ENCODE measurements around the gene TMEM37. TPM values are rescaled to one million over a fixed set of nuclear protein-coding genes. Genes with fewer than 3 reads are reported as not detected.

Gene TMEM37
- total RNA-seq, 1 experiment from 2014 or later = 4.2 TPM

DNA sequence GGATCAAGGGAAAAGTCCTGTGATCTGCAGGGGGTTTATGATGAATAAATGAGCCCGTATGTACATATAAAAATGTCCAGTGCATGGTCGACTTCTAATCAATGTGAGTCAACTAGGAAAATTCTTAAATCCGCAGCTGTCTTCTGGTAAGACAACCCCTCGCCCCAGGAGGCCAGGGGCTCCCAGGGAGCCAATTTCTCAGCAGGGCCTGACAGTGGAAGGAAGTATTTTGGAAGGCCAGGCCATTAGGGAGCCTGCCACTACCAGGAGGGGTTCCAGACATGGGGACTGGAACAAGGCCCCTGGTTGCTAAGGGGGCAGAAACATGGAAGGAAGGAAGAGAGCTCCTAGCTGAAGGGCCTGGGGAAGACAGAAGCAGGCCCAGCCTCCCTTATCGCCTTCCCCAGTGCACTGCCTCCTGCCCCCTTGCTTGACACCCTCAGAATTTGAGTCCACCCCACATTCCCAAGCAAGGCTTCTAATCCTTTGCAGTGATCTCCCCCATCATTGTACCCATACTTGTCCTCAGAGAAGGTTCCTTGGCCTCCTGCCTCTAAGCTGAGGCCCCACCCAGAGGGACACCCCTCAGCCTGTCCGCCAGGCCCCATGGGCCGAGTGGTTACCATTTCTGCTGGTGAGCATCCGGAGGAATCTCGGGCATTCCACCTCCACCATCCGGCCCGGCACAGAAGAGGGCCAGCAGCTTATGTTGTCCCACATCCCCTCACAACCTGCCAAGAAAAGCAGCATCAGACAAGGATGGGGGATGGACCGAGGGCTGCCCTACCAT, 46.7 kb downstream of the TMEM37 start:
- DNase-seq = peak; percentile 17
- H4K8ac ChIP-seq (replicated peaks; ENCODE audit: insufficient read length, low read depth, low read length) = no peak overlapping the region
- H3T11ph ChIP-seq (ENCODE audit: low read length) = no peak overlapping the region
- H3K27me3 ChIP-seq (ENCODE audit: insufficient read depth, low read length) = no peaks in the 10 kb centered on the region
- Mint-ChIP-seq H3K36me3 (ENCODE audit: insufficient read depth in 1 of 3, low read depth in 3 of 3) (no peaks in the 10 kb centered on the region), H3K9me3 (no peaks in the 10 kb centered on the region; a peak in 1 of 5 replicates), H3K27me3 (ENCODE audit: low read depth) (peaks cover 6% of the 10 kb centered on the region), H3K4me1 (peaks cover 9 to 38% of the 10 kb centered on the region in 2 experiments), H3K27ac (peak overlapping the region in 1 of 3 experiments; percentile 82; a peak in 1 of 7 replicates), H3K4me3 (no peak overlapping the region)
- TF ChIP-seq, protein P1, sequence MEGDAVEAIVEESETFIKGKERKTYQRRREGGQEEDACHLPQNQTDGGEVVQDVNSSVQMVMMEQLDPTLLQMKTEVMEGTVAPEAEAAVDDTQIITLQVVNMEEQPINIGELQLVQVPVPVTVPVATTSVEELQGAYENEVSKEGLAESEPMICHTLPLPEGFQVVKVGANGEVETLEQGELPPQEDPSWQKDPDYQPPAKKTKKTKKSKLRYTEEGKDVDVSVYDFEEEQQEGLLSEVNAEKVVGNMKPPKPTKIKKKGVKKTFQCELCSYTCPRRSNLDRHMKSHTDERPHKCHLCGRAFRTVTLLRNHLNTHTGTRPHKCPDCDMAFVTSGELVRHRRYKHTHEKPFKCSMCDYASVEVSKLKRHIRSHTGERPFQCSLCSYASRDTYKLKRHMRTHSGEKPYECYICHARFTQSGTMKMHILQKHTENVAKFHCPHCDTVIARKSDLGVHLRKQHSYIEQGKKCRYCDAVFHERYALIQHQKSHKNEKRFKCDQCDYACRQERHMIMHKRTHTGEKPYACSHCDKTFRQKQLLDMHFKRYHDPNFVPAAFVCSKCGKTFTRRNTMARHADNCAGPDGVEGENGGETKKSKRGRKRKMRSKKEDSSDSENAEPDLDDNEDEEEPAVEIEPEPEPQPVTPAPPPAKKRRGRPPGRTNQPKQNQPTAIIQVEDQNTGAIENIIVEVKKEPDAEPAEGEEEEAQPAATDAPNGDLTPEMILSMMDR (conservative IDR thresholded peaks at IDR 0.05) = no peak
- no peak overlapping the region for H4K5ac ChIP-seq (ENCODE audit: insufficient read length, low read depth, low read length)
- H3K79me2 ChIP-seq (ENCODE audit: insufficient read depth, low read length) = no peaks in the 10 kb centered on the region
- H2BK5ac ChIP-seq (ENCODE audit: insufficient read length, low read length) = no peak overlapping the region
- no peak overlapping the region for H3K14ac ChIP-seq (ENCODE audit: insufficient read depth, low read length)
- no peak overlapping the region for H2AK5ac ChIP-seq (ENCODE audit: insufficient read length, low read length)
- no peak overlapping the region for H3K4me2 ChIP-seq (ENCODE audit: insufficient read depth, insufficient read length, low read length)
- no peak overlapping the region for H2AFZ ChIP-seq (ENCODE audit: low read length)
- no CpG with 5 or more reads among the region's 12 CpGs for WGBS (ENCODE audit: extremely low coverage, insufficient read length, low lambda C conversion rate)
- H4K20me1 ChIP-seq (ENCODE audit: control insufficient read depth, insufficient read depth, insufficient read length) = no peaks in the 10 kb centered on the region
- no peak overlapping the region for H2BK15ac ChIP-seq (ENCODE audit: low read depth, low read length)
- no peak overlapping the region for H3K9ac ChIP-seq (ENCODE audit: extremely low read depth, insufficient read length, low read length)
- no peak overlapping the region for H4K91ac ChIP-seq (ENCODE audit: insufficient read length, low read depth, low read length)
- H3K4ac ChIP-seq (ENCODE audit: low read depth, low read length) = no peak overlapping the region
- H2BK12ac ChIP-seq (ENCODE audit: insufficient read length, low read depth, low read length) = no peak overlapping the region
- no peak overlapping the region for H3K56ac ChIP-seq (ENCODE audit: insufficient read length, low read depth, low read length)
- no peak overlapping the region for H3K23ac ChIP-seq (ENCODE audit: insufficient read length, low read depth, low read length)
- H3K27ac ChIP-seq (ENCODE audit: insufficient read length, low read depth, low read length) = no peak overlapping the region
- no peaks in the 10 kb centered on the region for H3K79me1 ChIP-seq (ENCODE audit: insufficient read depth, low read depth, low read length, poor library complexity, severe bottlenecking)
- no peak overlapping the region for H2BK120ac ChIP-seq (ENCODE audit: low read depth, low read length, poor library complexity, severe bottlenecking)
- H3K9me3 ChIP-seq (ENCODE audit: control insufficient read depth, low read depth, low read length) = no peaks in the 10 kb centered on the region
- H3K18ac ChIP-seq (ENCODE audit: insufficient read length, low read depth, low read length) = no peak overlapping the region
- no peaks in the 10 kb centered on the region for H3K4me1 ChIP-seq (ENCODE audit: insufficient read depth, low read length)
- no peaks in the 10 kb centered on the region for H3K23me2 ChIP-seq (ENCODE audit: insufficient read length, low read depth, low read length, poor library complexity, severe bottlenecking)
- no peak overlapping the region for H2BK20ac ChIP-seq (ENCODE audit: low read depth, low read length, poor library complexity, severe bottlenecking)
